SU-DHL-6 (cell line): ENCODE results near the gene CADM2.

Experiments used
- EZH2phosphoT487 ChIP-seq: fragments of 200-600 bp; sonication (generic), shearing (Covaris generic); conservative IDR thresholded peaks from 2 replicates; pipeline ENCODE4 v1.6.1; 2018; ENCODE audit warnings: mild to moderate bottlenecking, antibody characterized with exemption, low read length, moderate library complexity, mixed read lengths
- TF ChIP-seq, protein P1 (sequence below): fragments of 200-600 bp; sonication (generic); IDR thresholded peaks from one replicate; pipeline ENCODE4 v1.5.1; 2017; ENCODE audit warnings: antibody characterized with exemption, mild to moderate bottlenecking, low read length, moderate library complexity; ENCODE audit not compliant: insufficient read depth, poor library complexity, severe bottlenecking

DNA sequence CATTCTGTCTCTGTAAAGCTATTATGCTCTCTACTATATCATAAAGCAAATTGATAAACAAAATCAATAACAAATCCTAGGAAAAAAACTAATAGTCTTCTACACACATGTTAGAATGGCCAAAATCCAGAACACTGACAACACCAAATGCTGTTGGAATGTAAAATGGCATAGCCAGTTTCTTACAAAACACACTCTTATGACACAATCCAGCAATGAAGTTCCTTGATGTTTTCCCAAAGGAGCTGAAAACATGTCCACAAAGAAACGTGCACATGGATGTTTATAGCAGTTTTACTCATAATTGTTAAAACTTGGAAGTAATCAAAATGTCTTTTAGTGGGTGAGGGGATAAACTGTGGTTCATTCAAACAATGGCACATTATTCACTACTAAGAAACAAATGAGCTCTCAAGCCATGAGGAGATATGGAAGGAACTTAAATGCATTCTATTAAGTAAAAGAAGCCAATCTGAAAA lies 32.7 kb downstream of the CADM2 start:
- TF ChIP-seq, protein P1, sequence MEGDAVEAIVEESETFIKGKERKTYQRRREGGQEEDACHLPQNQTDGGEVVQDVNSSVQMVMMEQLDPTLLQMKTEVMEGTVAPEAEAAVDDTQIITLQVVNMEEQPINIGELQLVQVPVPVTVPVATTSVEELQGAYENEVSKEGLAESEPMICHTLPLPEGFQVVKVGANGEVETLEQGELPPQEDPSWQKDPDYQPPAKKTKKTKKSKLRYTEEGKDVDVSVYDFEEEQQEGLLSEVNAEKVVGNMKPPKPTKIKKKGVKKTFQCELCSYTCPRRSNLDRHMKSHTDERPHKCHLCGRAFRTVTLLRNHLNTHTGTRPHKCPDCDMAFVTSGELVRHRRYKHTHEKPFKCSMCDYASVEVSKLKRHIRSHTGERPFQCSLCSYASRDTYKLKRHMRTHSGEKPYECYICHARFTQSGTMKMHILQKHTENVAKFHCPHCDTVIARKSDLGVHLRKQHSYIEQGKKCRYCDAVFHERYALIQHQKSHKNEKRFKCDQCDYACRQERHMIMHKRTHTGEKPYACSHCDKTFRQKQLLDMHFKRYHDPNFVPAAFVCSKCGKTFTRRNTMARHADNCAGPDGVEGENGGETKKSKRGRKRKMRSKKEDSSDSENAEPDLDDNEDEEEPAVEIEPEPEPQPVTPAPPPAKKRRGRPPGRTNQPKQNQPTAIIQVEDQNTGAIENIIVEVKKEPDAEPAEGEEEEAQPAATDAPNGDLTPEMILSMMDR, result no peak
- TF ChIP-seq EZH2phosphoT487, result no peak
